TTC549 (cell line): Measurements from ENCODE around the gene CPT1A.

Experiments
- FAIRE-seq: peaks from 2 replicates; lab custom pipeline; 2012; peaks lifted over from hg19 to GRCh38; lab: Jason Lieb, UNC

Gene CPT1A

DNA sequence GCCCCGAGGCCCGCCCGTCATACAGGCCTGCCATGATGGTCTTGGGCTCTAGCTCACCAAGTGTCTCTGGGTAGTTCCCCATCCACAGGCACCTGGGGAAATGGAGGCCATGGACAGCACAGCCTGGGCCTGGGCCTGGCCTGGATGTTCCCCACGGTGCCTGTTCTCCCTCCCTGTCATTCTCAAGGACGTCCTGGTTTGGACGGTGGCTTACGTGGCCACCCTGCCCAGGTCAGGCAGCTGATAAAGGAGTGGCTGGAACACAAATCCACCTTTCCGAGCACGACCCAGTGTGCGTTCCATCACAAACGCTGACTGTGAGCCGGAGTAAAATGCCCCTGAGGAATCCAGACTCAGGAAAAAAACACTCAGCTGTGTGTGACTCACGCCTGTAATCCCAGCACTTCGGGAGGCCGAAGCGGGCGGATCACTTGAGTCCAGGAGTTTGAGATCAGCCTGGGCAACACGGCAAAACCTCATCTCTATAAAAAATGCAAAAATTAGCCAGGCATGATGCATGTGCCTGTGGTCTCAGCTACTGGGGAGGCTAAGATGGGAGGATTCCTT, 49.2 kb downstream of the CPT1A start:
- no peak for FAIRE-seq

DNA sequence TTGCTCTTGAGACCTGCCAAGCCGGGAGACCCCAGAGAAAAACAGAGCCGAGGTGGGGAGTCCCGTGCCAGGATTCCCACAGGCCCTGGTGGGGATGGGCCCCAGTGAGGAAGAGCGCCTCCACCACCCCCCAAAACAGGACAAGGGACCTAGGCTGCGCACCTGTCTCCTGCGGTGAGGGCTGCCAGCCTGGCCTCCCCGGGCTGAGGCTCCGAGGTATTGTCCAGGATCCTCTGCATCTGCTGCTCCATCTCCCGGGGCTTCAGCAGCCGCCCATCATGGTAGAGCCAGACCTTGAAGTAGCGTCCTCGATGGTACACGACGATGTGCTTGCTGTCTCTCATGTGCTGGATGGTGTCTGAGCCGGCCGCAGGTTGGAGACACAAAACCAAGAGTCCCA, 57.1 kb downstream of the CPT1A start:
- FAIRE-seq: no peak

DNA sequence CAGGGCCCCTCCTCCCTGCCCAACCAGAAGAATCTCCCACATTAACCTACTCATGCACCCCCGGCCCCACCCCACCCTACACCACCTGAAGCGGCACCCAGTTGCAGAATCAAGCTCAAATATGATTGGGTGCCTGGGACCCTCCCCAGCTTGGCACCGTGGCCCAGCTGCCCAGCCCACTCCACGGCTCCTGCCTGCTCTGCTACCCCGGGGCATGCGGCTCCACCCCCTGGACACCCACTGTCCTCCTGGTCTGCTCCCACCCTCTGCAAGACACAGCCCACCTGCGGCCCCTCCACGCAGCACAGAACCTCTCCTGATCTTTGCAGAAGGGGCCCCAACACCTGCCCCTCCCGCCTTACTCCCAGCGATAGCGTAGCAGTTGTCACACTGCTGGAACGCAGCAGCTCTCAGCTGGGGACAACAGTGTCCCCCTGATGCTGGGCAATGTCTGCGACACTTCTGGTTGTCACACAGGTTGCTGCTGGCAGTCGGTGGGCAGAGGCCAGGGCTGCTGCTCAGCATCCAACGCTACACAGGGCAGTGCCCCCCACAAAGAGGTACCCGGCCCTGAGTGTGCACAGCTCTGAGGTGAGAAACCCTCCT, 58.4 kb downstream of the CPT1A start:
- no peak for FAIRE-seq

DNA sequence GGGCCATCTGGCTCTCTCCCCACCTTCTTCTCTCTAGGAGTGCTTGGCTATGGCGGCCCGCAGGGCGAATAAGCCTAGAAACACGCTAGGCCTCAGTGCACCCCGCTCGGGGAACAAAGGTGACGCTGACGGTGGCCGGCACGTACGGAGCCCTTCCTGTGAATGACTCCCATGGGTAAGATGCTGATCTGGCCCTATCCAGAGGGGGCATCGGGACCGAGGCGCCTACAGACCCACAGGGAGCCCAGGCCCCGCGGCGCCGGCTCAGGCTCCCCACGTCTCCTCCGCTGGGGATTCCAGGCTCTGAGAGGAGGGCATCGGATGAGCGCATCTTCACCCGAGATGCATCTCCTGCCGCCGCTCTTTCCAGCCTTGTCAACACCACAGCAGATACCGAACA, 59.0 kb downstream of the CPT1A start:
- FAIRE-seq: no peak

DNA sequence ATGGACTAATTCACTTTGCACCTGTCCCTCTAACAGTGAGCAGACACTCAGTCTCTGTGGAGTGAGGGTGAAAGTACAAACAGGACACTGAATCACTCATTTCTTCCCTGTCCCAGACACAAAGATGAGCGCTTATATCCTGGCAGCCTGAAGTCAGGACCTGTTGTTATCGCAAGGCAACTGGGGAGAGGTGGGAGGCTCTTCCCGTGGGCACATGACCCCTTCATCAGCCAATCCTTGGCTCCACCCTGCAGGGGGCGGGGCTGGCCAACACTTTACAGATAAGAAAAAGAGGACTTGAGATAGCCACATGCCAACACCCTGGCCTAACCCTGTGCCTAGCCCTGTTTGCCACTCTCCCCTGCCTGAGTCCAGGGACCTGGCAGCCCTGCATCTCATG, 60.9 kb downstream of the CPT1A start:
- FAIRE-seq: no peak

DNA sequence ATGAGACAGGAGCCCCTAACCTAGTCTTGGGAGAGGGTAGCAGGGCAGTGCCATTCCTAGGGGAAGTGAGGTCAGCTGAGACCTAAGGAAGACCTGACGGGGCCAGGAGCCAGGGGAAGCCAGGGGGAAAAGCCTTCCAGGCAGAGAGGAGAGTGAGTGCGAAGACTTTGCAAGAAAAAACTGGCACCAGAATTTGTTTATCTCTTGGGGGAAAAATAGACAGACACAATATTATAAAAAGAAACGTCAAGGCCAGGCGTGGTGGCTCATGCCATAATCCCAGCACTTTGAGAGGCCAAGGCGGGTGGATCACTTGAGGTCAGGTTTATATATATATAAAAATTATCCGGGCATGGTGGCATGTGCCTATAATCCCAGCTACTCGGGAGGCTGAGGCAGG, 63.5 kb downstream of the CPT1A start:
- FAIRE-seq: no peak

DNA sequence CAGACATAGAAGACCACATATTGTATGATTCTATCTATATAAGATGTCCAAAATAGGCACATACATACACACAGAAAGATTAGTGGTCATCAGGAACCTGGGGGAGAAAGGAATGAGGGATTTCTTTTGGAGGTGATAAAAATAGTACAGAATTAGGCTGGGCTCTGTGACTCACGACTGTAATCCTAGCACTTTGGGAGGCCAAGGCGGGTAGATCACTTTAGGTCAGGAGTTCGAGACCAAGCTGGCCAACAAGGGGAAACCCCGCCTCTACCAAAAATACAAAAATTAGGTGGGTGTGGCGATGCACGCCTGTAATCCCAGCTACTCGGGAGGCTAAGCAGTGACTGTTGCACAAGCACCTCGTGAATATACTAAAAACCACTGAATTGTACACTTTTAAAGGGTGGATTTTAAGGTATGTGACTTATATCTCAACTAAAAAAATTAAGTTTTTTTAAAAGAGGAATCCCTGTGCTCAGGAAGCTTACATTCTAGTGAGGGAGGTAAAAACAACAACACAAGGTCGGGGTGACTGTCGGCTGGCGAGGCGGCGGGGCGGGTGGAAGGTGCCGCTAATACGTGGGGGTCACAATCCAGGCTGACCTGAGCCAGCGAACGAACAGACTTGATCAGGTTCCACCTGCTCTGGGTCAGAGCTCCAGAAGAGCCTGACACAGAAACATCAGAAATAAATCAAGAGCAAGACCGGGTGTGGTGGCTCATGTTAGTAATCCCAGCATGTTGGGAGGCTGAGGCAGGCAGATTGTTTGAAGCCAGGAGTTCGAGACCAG, 65.1 kb downstream of the CPT1A start:
- no peak for FAIRE-seq

DNA sequence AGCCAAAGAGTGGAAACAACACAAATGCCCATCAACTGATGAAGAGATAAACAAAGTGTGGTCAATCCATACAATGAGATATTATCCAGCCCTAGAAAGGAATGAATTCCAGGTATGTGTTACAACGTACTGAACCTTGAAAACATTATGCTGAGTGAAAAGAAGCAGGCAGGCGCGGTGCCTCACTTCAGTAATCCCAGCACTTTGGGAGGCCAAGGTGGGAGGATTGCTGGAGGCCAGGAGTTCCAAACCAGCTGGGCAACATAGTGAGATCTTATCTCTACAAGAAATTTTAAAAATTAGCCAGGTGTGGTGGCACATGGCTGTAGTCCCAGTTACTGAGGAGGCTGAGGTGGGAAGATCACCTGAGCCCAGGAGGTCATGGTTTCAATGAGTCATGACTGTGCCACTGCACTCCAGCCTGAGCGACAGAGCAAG, 65.7 kb downstream of the CPT1A start:
- FAIRE-seq: no peak

DNA sequence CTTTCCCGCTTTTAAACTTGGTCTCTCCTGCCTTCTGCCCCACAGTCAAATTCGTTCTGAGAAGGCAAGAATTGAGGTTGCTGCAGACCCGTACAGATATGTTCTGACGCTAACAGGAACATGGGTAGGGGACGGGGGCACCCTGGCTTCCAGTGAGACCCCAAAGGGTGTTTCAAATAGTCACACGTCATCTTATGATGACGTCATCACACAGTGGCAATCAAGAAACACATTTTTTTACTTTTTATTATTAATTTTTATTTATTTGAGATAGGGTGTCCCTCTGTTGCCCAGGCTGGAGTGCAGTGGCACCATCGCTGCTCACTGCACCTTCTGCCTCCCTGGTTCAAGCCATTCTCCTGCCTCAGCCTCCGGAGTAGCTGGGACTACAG, 67.5 kb downstream of the CPT1A start:
- no peak for FAIRE-seq

DNA sequence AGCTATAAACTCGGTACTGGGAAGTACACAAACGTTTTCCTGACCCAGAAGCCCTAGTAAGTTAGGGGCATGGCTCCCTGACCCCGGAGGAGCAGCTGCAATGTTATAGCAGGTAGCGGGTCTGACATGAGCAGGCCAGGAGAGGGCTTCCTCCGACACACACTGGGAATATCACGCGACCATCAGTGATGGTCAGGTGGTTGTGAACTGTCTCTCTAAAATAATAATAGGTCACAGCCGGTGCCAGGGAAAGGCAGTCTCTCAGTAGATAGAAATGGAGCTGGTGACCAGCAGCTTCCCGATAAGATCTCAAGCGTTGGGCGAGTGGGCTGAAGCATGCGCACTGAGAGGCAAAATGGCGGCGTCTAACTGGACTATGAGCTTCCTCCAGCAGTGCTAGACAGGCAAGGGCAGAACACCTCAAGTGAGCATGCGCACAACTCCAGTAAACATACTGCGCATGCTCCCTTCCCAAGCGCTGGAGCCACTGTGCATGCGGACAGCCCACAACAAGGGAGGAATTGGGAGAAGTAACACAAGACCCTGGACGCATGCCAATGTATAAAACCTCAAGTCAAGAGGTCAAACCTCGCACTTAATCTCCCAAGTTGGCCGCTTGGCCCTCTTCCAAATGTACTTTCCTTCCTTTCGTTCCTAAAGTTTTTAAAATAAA, 68.1 kb downstream of the CPT1A start:
- FAIRE-seq: no peak

DNA sequence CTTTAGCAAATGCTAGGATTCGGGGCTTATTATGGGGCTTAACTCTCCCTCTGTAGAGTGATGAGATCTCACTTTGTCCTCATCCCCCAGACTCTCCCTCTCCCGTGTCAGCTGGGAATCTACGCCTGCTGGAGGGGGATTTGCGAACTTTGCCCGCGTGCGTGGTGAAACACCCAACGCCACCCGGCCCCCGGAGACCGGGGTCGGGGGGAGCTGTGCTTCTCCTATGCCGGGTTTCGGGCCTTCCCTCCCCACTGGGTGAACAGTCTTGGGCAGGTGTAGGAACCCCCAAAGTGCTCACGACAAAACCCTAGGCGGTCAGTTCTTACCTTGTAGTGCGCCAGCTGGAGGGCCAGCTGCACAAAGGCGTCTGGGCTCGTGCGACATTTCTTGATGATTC, 68.8 kb downstream of the CPT1A start:
- no peak for FAIRE-seq

DNA sequence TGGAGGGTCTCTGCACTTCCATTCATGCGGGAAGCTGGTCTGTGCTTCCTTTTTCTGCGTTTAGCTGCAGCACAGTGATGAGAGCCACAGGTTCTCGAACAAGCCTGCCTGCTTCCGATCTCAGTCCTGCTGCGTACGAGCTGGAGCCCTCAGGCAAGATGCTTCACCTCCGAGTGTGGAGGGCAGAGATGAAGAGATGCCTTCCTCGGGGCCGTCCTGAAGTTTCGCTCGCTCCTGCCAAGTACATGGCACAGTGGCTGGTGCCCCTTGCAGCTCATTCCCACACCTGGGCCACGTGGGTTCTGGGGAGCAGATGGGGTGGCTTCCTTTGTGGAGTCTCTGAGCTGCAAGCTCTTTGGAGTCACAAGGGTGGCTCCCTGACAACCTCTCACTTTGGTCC, 70.9 kb downstream of the CPT1A start:
- FAIRE-seq: no peak

DNA sequence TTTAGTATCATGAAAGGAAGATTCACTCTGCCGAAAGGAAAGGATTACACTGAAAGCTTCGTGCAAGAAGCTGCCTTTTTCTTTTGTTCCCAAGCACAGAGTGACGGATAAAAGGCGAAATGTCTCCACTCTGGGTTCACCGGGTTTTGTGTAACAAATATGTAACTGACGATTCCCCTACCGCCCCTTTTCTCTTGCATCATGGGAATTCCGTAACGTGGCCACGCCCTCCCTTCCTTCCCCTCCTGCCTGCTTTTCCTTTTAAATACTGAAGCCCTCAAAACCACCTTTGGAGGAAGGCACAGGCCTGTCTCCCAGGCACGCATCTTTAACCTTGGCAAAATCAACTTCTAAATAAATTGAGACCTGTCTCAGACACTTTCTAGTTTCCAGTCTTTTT, 74.0 kb downstream of the CPT1A start:
- no peak for FAIRE-seq

DNA sequence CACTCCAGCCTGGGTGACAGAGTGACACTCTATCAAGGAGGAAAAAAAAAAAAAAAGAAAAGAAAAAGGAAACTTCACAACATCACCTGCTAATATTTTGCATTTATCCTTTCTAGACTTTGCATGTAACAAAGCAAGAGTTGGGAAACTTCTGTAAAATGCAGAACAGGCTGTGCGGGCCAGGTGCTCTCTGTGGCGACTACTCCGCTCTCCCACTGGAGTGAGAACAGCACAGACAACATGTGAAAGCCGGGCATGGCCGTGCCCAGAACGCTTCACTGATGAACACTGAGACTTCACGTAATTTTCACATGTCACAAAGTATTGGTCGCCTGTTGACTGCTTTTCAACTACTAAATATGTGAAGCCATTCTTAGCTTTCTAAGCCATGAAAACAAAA, 74.9 kb downstream of the CPT1A start:
- FAIRE-seq: no peak

DNA sequence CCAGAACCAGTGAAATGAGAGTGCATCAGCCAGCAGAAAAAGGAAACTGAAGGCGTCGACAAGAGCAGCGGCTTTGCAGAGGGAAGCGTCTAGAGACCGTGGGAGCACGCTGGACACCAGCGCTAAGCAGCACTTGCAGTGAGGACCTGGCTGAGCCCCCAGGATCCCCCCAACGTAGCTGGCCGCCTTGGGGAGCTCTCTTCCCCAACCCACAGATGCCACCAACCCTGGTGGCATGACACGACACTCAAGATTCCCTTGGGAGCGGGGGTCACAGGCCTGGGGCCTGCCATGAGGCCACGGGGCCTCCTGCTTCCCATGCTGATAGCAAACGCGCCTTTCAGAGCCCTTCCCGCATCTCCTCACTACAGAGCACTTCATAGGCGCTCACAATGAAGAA, 77.0 kb downstream of the CPT1A start:
- no peak for FAIRE-seq

DNA sequence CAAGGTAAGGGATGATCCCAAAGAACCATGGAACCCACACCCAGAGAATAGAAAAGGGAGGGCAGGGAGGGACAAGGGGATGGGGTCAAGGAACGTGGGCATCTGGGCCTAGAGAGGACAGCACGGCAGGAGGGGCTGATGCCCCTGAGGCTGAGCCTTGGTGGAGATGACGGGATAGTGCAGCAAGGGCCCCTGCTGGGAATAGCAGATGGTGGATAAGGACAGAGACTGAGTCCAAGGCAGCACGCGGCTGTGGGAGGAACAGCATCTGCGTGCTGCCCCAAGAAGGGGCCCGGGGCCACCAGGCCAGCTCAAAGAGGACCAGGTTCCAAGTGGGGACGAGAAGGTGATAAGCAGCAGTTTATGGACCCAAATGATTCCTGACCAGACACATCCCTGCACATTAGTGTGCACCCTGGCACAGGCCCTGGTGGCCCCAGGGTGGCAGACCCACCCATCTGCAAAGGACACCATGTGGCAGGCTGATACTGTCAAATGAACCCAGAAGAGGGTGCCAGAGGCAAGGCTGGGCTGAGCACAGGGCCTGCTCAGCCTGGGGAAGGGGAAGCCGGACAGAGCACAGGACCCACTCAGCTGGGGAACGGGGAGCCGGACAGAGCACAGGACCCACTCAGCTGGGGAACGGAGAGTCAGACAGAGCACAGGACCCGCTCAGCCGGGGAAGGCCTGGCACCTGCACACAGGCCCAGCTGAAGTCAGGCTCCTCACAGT, 77.6 kb downstream of the CPT1A start:
- FAIRE-seq: no peak

DNA sequence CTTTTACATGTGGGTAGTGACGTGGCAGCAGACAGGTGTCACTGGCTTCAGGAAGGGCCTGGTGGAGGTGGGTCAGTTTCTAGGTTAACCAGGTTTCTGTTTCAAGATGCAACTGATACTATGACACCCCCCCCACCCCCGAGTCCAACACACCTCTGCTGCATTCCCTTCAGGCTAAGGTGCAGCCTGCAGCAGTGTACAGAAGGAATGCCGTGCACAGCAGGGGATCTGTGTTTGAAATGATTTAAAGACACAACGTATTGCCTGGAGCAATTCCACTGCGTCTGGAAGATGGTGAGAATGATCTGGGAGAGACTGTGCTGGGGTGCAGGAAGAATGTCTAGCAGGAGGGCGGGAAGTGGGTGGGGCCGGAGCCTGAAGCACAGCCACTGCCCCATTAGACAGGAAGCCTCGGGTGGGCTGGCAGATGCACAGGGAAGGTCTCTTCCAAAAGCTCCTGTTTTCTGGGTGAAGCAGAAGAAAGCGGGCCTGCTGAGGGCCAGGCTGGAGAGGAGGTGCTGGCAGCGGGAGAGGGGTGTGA, 78.5 kb downstream of the CPT1A start:
- FAIRE-seq: no peak

DNA sequence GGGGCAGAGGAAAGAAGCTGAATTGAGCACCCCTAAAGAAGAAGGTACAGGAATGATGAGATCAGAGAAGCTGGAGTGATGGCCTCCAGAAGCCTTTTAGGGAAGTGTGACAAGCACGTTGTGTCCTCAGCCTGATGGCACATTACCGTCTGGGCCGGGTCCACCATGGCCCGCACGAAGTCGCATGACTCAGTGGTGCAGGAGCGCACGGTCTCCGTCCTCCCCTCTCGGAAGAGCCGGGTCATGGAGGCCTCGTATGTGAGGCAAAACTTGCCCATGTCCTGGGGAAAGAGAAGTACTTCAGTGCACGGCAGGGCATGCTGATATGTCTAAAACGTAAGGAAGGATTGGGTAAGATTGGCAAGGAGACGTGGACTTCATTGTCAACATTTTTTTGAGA, 79.2 kb downstream of the CPT1A start:
- no peak for FAIRE-seq

DNA sequence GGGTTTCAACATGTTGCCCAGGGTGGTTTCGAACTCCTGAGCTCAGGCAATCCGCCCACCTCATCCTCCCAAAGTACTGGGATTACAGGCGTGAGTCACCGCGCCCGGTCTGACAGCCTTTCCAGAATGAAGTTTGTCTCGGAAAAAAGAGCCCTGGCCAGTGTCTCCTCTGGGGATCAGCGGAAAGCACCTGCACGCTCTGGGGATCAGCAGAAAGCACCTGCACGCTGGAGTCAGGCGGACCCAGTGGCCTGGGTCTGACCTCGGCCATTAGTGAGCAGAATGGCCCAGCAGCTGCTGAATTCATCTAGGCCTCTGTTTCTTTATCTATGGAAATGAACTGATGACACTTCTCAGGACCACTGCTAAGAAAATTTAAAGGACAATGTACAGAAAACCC, 79.9 kb downstream of the CPT1A start:
- FAIRE-seq: no peak

DNA sequence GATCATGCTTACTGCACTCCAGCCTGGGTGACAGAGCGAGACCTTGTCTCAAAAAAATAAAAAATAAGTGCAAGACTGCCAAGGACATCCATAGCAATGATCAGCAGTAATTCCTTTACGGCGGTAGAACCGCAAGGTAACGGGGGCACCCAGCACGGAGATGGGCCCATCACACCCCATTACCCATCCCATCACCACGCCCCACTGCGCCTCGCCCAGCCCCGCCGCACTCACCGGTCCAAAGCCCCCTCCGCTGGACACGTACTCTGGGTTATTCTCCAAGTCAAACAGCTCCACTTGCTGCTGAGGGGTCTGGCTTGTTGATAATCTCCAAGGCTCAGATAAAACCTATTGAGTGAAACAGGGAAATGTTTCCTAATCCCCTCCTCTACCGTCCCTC, 81.7 kb downstream of the CPT1A start:
- FAIRE-seq: no peak

DNA sequence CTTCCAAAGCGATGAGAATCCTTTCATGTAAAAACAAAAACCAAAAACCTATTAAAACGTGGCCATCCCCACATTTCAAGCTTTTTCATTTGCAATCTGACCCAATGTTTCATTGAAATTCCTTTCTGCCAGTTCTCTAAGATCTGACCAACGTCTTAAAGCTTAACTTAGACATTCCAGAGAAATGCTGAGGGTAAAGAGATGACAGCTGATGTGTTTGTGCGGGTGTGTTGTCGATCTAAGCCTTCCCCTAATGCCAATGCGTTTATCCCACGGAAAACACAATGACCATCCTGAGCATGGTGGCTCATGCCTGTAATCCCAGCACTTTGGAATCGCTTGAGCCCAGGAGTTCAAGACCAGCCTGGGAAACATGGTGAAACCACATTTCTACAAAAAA, 84.0 kb downstream of the CPT1A start:
- no peak for FAIRE-seq

DNA sequence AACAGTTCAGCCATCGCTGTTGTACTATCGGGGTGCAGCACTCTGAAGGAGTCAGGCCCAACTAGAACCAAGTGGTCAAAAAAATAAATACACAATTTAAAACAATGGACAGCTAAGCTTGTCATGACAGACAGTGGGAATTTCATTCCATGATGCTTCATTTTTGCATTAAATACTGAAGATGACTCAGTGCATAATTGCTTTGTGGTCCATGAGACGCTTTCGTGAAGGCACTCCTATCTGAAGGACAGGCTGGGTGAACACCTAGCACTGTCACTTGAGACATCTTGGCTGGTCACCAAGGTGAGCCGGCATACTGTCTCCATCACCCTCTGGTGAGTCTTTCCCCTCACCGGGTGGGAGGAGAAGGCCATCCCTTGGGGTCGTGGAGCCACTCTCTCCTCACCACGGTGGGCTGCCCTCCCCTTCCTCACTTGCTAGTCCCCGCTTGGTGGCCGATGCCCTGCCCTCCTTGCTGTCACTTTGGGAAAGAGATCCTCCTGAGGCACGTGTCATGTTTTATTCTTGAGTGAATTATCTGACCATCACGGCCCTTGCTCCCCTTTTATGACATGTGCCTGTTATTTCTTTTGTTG, 85.4 kb downstream of the CPT1A start:
- no peak for FAIRE-seq
